ENCODE measurements around the gene BIRC3.
A peak's percentile ranks its signal among the peaks of the same experiment; 100 is the strongest.

BIRC3 gene

DNA sequence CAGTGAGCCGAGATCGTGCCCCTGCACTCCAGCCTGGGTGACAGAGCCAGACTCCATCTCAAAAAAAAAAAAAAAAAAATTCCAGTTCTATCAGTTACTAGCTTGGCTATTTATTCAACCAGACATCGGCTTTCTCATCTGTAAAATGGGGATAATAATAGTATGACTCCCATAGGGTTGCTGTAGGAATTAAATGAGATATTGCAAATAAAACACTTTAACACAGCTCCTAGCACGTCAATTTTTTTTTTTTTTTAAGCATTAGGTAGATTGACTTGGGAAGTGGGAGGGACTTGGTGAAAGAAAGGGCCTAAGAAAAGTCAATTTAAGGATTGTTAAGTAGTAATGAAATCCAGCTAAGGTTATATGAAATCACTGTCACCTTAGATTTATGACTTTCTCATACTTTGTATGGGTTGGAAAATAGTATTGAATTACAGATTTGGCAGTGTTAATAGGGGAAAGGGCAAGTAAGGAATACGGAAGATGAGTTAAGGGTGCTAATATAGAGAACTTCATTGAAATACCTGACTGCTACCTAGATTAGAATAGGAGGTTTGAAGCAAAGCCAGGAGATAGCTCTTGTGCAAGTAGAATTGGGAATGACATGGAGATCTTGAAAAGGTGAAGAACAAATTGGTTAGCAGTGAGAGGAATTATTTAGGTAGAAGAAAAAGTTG is 58.6 kb downstream of the BIRC3 start:
- Histone ChIP-seq H3K36me3 (peaks cover 29% of the 10 kb centered on the region), H3K27me3 (no peaks in the 10 kb centered on the region)

DNA sequence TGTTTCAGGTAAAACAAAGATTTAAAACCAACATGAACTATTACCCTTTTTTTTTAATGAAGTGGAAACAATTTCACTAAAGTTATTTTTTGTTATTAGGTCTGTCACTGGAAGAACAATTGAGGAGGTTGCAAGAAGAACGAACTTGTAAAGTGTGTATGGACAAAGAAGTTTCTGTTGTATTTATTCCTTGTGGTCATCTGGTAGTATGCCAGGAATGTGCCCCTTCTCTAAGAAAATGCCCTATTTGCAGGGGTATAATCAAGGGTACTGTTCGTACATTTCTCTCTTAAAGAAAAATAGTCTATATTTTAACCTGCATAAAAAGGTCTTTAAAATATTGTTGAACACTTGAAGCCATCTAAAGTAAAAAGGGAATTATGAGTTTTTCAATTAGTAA is 60.6 kb downstream of the BIRC3 start:
- Histone ChIP-seq H3K4me3 (ENCODE audit: low read depth, low read length) (no peak overlapping the region), H3K27me3 (no peaks in the 10 kb centered on the region), H3K4me1 (peaks cover 14% of the 10 kb centered on the region), H3K36me3 (peaks cover 36% of the 10 kb centered on the region), H3K9me3 (no peaks in the 10 kb centered on the region; the same call in 1 of the 2 replicates)
- no peak for TF ChIP-seq CTCF (IDR thresholded peaks at IDR 0.05; ENCODE audit: low read depth, low read length)
- DNase-seq: no peak

More for the DNA sequence above, 58.6 kb downstream of the BIRC3 start:
- TF ChIP-seq CTCF (IDR thresholded peaks at IDR 0.05; ENCODE audit: low read depth, low read length): no peak
- Histone ChIP-seq H3K4me3 (ENCODE audit: low read depth, low read length) (no peak overlapping the region), H3K9me3 (no peaks in the 10 kb centered on the region; the same call in 1 of the 2 replicates), H3K4me1 (peaks cover 14% of the 10 kb centered on the region)
- DNase-seq: no peak

DNA sequence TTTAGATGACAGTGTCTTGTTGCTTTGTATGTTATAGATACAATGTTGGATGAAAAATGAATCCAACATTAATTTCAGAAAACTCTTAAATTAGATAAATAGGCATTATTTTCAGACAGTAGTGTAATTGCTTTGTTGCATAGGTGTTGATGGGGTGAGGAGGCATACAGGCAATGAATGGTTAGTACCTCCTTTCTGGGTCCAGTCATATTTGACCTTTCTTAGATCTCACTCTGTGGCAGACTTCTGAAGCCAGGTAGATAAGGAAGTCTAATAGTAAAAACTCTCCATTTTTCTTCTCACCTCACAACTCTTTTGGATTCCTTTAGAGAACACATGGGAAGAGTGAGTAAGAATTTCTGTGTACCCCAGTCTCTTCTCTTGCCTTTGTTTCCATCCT is 61.5 kb downstream of the BIRC3 start:
- Histone ChIP-seq H3K4me1 (peaks cover 16% of the 10 kb centered on the region), H3K4me3 (ENCODE audit: low read depth, low read length) (no peak overlapping the region), H3K27me3 (no peaks in the 10 kb centered on the region), H3K9me3 (no peaks in the 10 kb centered on the region; the same call in 1 of the 2 replicates), H3K36me3 (peaks cover 36% of the 10 kb centered on the region)
- no peak for DNase-seq
- no peak for TF ChIP-seq CTCF (IDR thresholded peaks at IDR 0.05; ENCODE audit: low read depth, low read length)

DNA sequence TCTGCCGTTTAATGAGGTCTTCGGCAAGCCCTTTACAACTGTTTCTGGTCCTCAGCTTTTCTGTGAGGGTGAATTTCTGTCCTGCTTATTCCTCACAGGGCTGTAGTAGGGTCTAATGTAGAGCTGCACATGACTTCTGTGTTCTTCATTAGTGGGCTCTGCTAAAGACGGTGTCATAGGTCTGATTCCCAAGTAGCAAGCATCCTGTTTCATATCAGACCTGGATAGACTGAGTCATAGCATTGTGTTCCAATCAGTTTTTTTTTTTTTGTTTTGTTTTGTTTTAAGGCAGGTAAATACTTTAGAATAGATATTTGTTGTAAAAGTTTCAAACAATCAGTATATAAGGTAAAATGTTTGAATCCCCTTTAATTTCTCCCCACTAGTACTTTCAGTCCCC is 65.1 kb downstream of the BIRC3 start:
- H3K4me1 ChIP-seq: peaks cover 47% of the 10 kb centered on the region
- peaks cover 21% of the 10 kb centered on the region for H3K36me3 ChIP-seq
- no peaks in the 10 kb centered on the region for H3K9me3 ChIP-seq
- no peak for TF ChIP-seq CTCF (IDR thresholded peaks at IDR 0.05; ENCODE audit: low read depth, low read length)
- no peak for DNase-seq
- H3K27me3 ChIP-seq: no peaks in the 10 kb centered on the region
- H3K4me3 ChIP-seq (ENCODE audit: low read depth, low read length): no peak overlapping the region

DNA sequence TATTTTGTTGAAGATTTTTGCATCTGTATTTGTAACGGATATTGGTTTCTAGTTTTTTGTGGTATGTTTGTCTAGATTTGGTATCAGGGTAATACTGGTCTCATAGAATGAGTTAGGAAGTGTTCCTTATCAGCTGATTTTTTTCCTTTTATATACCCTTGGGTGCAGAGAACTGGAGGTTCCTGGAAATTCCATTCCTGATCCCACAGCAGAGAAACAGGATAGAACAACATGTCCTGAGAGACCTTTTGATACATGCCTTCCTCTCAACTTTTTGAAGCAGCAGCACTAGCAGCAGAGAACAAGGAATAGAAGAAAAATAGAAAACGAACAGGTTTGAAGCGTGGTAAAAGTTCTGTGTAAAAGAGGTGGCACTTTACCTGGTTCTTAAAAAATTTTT is 66.6 kb downstream of the BIRC3 start:
- Histone ChIP-seq H3K9me3 (no peaks in the 10 kb centered on the region), H3K4me1 (peaks cover 35% of the 10 kb centered on the region), H3K4me3 (ENCODE audit: low read depth, low read length) (no peak overlapping the region), H3K27me3 (no peaks in the 10 kb centered on the region), H3K36me3 (peaks cover 24% of the 10 kb centered on the region)
- DNase-seq: no peak
- no peak for TF ChIP-seq CTCF (IDR thresholded peaks at IDR 0.05; ENCODE audit: low read depth, low read length)

- peak; percentile 75 for DNase-seq
- Histone ChIP-seq H3K4me1 (peaks cover 34% of the 10 kb centered on the region), H3K36me3 (peaks cover 19% of the 10 kb centered on the region), H3K27me3 (no peaks in the 10 kb centered on the region), H3K4me3 (ENCODE audit: low read depth, low read length) (no peak overlapping the region), H3K9me3 (no peaks in the 10 kb centered on the region)
- TF ChIP-seq CTCF (IDR thresholded peaks at IDR 0.05; ENCODE audit: low read depth, low read length): no peak
These were observed 67.3 kb downstream of the BIRC3 start for GRCh38 chr11:102384419-102385079.
